GM19035 (cell line): ENCODE measurements around the gene WHRN.

Source experiments
- ATAC-seq: cut with Tn5 transposase; IDR thresholded peaks from one replicate; pipeline ENCODE4 v1.9.1; 2021; ENCODE audit not compliant: unreplicated experiment

WHRN gene

GRCh38 chr9:114493521-114494184 lies 11.6 kb downstream of the WHRN start:
- ATAC-seq = no peak

- ATAC-seq = no peak
Observed at GRCh38 chr9:114492991-114493390, 12.3 kb downstream of the WHRN start.

- ATAC-seq = no peak
Observed at GRCh38 chr9:114491430-114492003, 13.8 kb downstream of the WHRN start.

GRCh38 chr9:114489928-114490327 lies 15.3 kb downstream of the WHRN start:
- ATAC-seq = no peak

GRCh38 chr9:114488398-114489129 lies 16.7 kb downstream of the WHRN start:
- ATAC-seq = no peak

GRCh38 chr9:114487607-114488300 lies 17.5 kb downstream of the WHRN start:
- ATAC-seq = peak; percentile 53

- ATAC-seq = no peak
Observed at GRCh38 chr9:114486205-114486963, 18.9 kb downstream of the WHRN start.

- ATAC-seq = peak; percentile 66
Observed at GRCh38 chr9:114484854-114485443, 20.3 kb downstream of the WHRN start.

- ATAC-seq = no peak
Observed at GRCh38 chr9:114484215-114484853, 20.9 kb downstream of the WHRN start.

GRCh38 chr9:114483499-114483898 lies 21.8 kb downstream of the WHRN start:
- ATAC-seq = no peak

GRCh38 chr9:114482593-114482992 lies 22.7 kb downstream of the WHRN start:
- no peak for ATAC-seq

- no peak for ATAC-seq
Observed at GRCh38 chr9:114481789-114482188, 23.5 kb downstream of the WHRN start.

- no peak for ATAC-seq
Observed at GRCh38 chr9:114480746-114481435, 24.4 kb downstream of the WHRN start.

- ATAC-seq = no peak
Observed at GRCh38 chr9:114478871-114479270, 26.4 kb downstream of the WHRN start.

- no peak for ATAC-seq
Observed at GRCh38 chr9:114478459-114478858, 26.8 kb downstream of the WHRN start.

- no peak for ATAC-seq
Observed at GRCh38 chr9:114477642-114478041, 27.6 kb downstream of the WHRN start.

GRCh38 chr9:114476891-114477469 lies 28.3 kb downstream of the WHRN start:
- ATAC-seq = no peak

GRCh38 chr9:114475412-114476135 lies 29.7 kb downstream of the WHRN start:
- ATAC-seq = no peak
